ENCODE measurements around the gene GPBP1L1.

Gene GPBP1L1

DNA sequence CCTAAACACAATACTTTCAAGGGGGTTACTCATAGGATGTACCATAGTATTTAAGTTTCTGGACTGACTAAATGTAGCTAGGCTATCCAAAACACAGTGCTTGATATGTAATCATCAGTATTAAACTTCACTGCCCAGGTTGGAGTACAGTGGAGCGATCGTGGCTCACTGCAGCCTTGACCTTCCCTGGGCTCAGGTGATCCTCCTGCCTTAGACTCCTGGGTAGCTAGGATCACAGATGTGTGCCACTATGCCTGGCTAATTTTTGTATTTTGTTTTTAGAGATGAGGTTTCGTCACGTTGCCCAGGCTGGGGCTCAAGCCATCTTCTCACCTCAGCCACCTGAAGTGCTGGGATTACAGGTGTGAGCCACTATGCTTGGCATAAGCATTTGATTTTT lies 91.9 kb downstream of the GPBP1L1 start:
- TF ChIP-seq, protein P1, sequence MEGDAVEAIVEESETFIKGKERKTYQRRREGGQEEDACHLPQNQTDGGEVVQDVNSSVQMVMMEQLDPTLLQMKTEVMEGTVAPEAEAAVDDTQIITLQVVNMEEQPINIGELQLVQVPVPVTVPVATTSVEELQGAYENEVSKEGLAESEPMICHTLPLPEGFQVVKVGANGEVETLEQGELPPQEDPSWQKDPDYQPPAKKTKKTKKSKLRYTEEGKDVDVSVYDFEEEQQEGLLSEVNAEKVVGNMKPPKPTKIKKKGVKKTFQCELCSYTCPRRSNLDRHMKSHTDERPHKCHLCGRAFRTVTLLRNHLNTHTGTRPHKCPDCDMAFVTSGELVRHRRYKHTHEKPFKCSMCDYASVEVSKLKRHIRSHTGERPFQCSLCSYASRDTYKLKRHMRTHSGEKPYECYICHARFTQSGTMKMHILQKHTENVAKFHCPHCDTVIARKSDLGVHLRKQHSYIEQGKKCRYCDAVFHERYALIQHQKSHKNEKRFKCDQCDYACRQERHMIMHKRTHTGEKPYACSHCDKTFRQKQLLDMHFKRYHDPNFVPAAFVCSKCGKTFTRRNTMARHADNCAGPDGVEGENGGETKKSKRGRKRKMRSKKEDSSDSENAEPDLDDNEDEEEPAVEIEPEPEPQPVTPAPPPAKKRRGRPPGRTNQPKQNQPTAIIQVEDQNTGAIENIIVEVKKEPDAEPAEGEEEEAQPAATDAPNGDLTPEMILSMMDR (IDR thresholded peaks at IDR 0.05; ENCODE audit: low read length, missing control alignments): no peak
- DNase-seq (ENCODE audit: low read depth): no peak
- no peak overlapping the region for H3K4me3 ChIP-seq (replicated peaks; ENCODE audit: low read depth, low read length)

DNA sequence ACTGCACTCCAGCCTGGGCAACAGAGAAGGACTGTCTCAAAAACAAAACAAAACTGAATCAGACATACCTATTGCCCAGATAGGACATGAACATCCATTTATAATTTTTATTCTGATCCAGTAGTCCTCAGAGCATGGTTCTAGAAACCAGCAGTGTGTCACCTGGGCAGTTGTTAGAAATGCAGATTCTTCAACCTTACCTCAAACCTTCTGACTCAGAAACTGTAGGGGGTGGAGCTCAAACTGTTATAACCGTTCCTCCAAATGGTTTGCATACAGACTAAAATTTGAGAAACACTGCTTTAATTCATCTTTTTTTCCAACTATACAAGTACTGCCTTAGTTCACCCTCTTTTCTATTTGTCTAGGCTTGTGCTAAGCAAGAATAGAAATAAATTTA lies 96.5 kb downstream of the GPBP1L1 start:
- no peak overlapping the region for H3K4me3 ChIP-seq (replicated peaks; ENCODE audit: low read depth, low read length)
- DNase-seq (ENCODE audit: low read depth): no peak
- TF ChIP-seq, protein P1 (IDR thresholded peaks at IDR 0.05; ENCODE audit: low read length, missing control alignments): no peak

DNA sequence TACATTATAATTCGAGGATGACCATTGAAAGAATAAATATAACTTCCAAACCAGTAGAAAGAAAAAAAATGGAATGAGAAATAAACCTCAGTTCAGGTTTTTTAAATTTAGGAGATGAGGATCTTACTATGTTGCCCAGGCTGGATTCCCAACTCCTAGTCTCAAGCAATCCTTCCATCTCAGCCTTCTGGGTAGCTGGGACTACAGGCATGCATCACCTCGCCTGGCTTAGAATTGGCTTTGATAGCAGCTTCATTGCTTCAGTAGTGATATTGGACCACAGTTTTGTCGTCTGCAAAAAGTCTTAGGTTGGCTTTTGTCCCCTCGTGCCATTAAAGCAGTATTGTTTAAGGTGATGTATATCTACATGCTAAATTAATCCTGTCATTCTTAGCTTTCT lies 99.6 kb downstream of the GPBP1L1 start:
- TF ChIP-seq, protein P1 (IDR thresholded peaks at IDR 0.05; ENCODE audit: low read length, missing control alignments): no peak
- H3K4me3 ChIP-seq (replicated peaks; ENCODE audit: low read depth, low read length): peak overlapping the region; percentile 38

DNA sequence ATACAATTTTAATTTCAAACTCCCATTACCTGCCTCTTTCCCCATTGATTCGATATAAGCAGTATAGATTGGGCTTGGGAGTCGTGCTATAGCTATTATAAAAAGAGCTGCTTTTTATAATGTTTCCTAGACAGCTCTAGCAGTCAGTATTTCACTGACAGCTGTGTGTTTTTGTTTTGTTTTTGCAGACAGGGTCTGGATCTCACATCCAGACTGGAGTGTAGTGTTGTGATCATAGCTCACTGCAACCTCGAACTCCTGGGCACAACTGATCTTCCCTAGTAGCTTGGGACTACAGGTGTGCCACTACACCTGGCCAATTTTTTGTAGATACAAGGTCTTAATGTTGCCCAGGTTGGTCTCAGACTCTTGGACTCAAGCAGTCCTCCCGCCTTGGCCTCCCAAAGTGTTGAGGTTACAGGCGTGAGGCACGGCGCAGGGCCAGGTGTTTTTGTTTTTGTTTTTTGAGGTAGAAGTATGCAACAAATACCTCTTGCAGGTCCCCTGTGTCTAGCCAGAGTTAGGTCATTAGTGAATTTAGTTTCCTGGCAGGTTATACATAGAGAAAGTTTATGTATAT lies 100.7 kb downstream of the GPBP1L1 start:
- peak overlapping the region; percentile 100 for H3K4me3 ChIP-seq (replicated peaks; ENCODE audit: low read depth, low read length)
- TF ChIP-seq, protein P1 (IDR thresholded peaks at IDR 0.05; ENCODE audit: low read length, missing control alignments): no peak
- no peak for DNase-seq (ENCODE audit: low read depth)

More for the DNA sequence above, 99.6 kb downstream of the GPBP1L1 start:
- no peak for DNase-seq (ENCODE audit: low read depth)

DNA sequence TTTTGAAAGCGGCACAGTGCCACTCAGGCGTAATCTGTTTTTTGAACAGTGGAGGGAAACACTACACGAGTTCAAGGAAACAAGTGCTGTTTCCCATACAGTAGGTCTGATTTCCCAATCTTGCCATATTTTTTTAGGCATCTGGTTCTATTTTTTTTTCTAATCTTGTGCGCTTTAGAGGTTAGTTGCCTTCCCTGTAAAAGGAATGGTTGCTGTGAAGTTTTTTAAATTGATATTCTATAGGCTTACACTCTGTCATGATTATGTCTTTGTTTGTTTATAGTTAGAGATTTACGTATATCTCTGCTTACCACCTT lies 101.3 kb downstream of the GPBP1L1 start:
- TF ChIP-seq, protein P1 (IDR thresholded peaks at IDR 0.05; ENCODE audit: low read length, missing control alignments): no peak
- H3K4me3 ChIP-seq (replicated peaks; ENCODE audit: low read depth, low read length): peak overlapping the region; percentile 100
- DNase-seq (ENCODE audit: low read depth): no peak

DNA sequence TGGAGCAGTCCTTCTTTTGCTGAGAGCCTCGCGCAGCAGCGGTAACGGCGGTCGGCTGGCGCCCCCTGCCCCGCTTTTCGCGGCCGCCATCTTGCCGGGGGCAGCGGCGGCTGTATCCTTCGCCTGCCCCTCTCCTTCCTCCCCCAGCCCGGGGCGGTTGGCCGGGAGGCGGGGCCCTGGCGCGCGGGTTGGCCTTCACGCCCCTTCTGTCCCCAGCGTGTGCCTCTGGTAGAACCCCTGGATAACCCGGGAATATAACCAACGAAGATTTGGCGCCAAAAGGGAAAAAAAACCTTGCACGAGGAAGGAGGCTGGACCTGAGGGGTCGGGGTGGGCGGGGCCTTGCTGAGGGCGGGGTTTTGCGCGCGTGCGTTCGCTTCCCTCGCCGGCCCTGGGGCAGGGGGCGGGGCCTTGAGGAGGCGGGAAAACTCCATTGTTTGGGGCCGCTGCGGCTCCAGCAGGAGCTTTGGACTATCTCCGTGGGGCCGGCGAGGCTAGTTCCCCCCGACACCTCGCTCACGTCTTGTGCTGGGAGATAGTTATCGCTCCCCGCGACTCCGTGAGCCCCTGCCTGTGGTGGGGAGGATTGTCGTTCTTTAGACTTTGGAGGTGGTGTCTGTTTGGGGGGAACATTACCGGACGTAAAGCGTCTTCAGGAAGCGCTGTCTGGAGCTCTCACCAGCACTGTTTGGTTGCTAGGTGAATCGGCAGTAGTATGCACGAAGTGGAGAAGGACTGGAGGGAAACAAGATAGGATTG lies 101.8 kb downstream of the GPBP1L1 start:
- DNase-seq (ENCODE audit: low read depth): peak; percentile 92
- TF ChIP-seq, protein P1 (IDR thresholded peaks at IDR 0.05; ENCODE audit: low read length, missing control alignments): no peak
- peak overlapping the region; percentile 100 for H3K4me3 ChIP-seq (replicated peaks; ENCODE audit: low read depth, low read length)

All from fibroblast of pulmonary artery (primary cell).